ENCODE results near the gene BCO2. TPM values are rescaled to one million over a fixed set of nuclear protein-coding genes. Genes with fewer than 3 reads are reported as not detected.

The BCO2 gene, protein sequence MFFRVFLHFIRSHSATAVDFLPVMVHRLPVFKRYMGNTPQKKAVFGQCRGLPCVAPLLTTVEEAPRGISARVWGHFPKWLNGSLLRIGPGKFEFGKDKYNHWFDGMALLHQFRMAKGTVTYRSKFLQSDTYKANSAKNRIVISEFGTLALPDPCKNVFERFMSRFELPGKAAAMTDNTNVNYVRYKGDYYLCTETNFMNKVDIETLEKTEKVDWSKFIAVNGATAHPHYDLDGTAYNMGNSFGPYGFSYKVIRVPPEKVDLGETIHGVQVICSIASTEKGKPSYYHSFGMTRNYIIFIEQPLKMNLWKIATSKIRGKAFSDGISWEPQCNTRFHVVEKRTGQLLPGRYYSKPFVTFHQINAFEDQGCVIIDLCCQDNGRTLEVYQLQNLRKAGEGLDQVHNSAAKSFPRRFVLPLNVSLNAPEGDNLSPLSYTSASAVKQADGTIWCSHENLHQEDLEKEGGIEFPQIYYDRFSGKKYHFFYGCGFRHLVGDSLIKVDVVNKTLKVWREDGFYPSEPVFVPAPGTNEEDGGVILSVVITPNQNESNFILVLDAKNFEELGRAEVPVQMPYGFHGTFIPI
- 169 TPM for total RNA-seq
- long read RNA-seq, transcript BCO2-203 (12 exons, 2,598 nt): minor isoform, 21 of 158 reads
- long read RNA-seq, transcript BCO2-201 (12 exons, 2,930 nt): major isoform, 65 of 158 reads
- long read RNA-seq, partial matches to known transcripts: 16 of 158 reads
- long read RNA-seq, other reads (novel, unspliced or antisense): 47 of 158 reads

DNA sequence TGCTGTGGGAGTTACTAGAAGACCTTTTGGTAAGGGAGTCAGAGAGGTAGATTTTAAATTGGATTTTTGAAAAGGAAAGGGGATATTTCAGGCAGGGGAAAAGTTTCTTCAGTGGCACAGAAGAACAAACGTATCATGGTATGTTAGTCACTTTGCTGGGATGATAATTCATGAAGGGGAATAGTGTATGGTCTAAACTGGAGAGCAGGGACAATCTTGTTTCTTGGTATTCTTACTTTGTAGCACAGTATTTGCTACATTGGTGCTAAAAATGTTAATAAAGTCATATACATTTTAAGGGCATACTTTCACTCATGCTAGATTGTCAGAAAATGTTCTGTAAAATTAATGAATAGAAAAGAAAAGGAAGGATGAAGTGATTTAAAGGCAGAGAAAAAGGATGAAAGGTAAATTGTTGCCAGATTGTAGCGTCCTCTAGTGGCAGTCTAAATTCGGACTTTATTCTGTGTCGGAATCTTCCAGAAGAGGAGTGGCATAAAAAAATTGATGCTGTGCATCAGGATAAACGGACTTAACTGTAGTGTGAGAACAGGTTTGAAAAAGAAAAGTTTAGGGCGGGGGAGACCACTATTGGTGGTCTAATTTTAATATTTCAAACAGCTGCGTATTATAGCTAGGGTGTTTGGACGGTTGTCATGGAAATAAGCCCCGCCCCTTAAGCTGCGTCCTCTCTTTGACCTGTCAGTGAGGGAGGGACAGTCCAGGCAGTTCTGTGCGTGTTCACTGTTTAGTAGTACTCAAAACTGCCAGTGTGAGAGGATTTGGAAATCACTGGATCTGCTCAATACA is at the start of gene BCO2:
Gene BCO2 (plus strand): TSS at position 724 of the 810 bp plus-strand sequence. CDS start 90 bp downstream, outside the sequence.
- Histone ChIP-seq H3K9me3 (replicated peaks) (no peaks in the 10 kb centered on the region), H3K27ac (replicated peaks) (peak within 1 kb of the TSS; percentile 86), H3K36me3 (peaks cover 6% of the 10 kb centered on the region), H3K4me3 (peak within 1 kb of the TSS; percentile 65), H3K4me1 (peaks cover 32% of the 10 kb centered on the region), H3K27me3 (ENCODE audit: low read depth) (no peaks in the 10 kb centered on the region)
- DNase-seq: peak; percentile 84
- intact Hi-C loops (cut with micrococcal nuclease): loop anchor here (10.0 kb wide), 1 partner anchor 60 kb away; no protein-coding TSS in a partner anchor
- TF ChIP-seq, protein P1, sequence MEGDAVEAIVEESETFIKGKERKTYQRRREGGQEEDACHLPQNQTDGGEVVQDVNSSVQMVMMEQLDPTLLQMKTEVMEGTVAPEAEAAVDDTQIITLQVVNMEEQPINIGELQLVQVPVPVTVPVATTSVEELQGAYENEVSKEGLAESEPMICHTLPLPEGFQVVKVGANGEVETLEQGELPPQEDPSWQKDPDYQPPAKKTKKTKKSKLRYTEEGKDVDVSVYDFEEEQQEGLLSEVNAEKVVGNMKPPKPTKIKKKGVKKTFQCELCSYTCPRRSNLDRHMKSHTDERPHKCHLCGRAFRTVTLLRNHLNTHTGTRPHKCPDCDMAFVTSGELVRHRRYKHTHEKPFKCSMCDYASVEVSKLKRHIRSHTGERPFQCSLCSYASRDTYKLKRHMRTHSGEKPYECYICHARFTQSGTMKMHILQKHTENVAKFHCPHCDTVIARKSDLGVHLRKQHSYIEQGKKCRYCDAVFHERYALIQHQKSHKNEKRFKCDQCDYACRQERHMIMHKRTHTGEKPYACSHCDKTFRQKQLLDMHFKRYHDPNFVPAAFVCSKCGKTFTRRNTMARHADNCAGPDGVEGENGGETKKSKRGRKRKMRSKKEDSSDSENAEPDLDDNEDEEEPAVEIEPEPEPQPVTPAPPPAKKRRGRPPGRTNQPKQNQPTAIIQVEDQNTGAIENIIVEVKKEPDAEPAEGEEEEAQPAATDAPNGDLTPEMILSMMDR (IDR thresholded peaks at IDR 0.05; ENCODE audit: borderline replicate concordance): peak; percentile 79

DNA sequence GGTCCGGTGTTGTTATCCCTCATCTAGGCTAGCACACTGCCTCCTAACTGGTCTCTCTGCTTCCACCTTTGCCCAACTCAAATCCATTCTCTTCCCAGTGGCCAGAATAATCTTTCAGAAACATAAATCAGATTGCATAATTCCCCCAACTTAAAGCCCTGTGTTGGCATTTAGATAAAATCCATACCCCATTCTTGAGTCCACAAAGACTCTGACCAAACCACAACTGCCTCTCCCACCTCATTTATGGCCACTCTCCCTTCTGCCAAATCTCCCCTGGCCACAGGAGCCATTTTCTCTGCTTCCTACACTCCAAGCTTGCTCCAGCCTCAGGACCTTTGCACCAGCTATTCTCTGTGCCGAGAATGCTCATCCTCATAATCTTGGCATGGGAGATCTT is 48.3 kb upstream of the BCO2 start:
- Histone ChIP-seq H3K4me1 (no peaks in the 10 kb centered on the region), H3K27ac (replicated peaks) (no peak overlapping the region), H3K9me3 (replicated peaks) (no peaks in the 10 kb centered on the region), H3K36me3 (no peaks in the 10 kb centered on the region), H3K27me3 (ENCODE audit: low read depth) (no peaks in the 10 kb centered on the region), H3K4me3 (no peak overlapping the region)
- TF ChIP-seq, protein P1 (IDR thresholded peaks at IDR 0.05; ENCODE audit: borderline replicate concordance): no peak
- intact Hi-C loops (cut with micrococcal nuclease): no loop called here
- no peak for DNase-seq

DNA sequence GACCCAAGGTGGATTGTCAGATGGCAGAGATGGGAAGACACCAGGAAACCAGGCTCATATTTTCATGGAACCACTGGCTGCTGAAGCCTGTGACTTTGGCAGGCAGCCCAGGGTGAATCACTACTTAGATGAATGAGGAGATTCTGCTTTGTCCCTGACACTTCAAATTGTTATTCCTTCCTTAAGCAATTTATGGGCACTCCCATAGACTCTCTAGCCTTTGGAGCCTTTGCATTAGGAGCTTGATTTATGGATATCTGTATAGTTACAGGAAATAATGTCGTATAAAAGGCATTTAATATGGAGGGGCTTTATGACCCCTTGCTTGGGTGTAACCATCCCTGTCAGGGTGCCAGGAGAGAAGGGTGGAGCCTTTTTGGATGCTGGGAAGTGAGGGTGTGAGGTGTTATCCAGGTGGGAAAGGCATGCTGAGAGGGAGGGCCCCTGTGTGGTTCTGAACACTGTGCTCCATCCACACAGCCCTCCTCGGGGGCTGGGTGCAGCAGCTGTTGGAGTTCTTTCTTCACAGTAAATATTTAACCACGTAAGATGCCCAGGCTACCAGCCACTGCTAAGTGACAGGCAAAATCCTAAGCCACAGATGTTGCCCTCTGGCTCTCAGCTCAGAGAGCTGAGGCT is 46.7 kb upstream of the BCO2 start:
- H3K4me3 ChIP-seq: no peak overlapping the region
- DNase-seq: peak; percentile 18
- H3K27me3 ChIP-seq (ENCODE audit: low read depth): no peaks in the 10 kb centered on the region
- H3K4me1 ChIP-seq: no peaks in the 10 kb centered on the region
- TF ChIP-seq, protein P1 (IDR thresholded peaks at IDR 0.05; ENCODE audit: borderline replicate concordance): no peak
- no peaks in the 10 kb centered on the region for H3K9me3 ChIP-seq (replicated peaks)
- no peak overlapping the region for H3K27ac ChIP-seq (replicated peaks)
- no peaks in the 10 kb centered on the region for H3K36me3 ChIP-seq
- intact Hi-C loops (cut with micrococcal nuclease): no loop called here

DNA sequence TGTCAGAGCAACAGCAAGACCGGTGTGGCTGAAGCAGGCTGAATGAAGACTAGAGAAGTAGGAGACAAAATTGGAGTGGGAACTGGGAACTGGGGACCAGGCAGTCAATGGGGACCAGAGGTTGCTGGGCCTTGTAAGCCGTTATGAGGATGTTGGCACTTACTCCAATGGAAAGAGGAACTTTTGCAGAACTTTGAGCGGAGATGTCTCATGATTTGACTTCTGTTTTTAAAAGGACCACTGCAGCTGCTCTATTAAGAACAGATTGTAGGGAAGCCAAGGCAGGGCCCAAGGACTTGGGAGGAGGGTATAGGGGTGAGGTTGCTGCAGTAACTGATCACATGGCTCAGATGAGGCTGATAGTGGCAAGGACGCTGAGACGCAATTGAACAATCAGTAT is 45.7 kb upstream of the BCO2 start:
- Histone ChIP-seq H3K36me3 (no peaks in the 10 kb centered on the region), H3K27ac (replicated peaks) (no peak overlapping the region), H3K4me1 (no peaks in the 10 kb centered on the region), H3K4me3 (no peak overlapping the region), H3K9me3 (replicated peaks) (no peaks in the 10 kb centered on the region), H3K27me3 (ENCODE audit: low read depth) (no peaks in the 10 kb centered on the region)
- DNase-seq: no peak
- TF ChIP-seq, protein P1 (IDR thresholded peaks at IDR 0.05; ENCODE audit: borderline replicate concordance): no peak
- intact Hi-C loops (cut with micrococcal nuclease): no loop called here

DNA sequence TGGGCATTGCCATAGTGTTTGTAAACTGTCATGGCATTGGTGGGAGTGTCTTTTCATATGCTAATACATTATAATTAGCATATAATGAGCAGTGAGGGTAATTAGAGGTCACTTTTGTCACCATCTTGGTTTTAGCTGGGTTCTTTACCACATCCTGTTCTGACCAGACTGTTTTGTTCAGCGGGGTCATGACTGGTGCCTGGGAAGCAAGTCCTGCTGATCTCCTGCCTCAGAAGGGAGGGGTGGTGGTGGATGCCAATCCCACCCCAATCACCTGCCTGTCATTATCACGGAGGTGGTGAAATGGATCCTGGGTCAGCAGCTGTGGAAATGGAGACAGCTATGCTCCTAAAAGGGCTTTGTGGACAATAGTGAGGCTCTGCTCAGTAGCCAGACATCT is 42.6 kb upstream of the BCO2 start:
- no peaks in the 10 kb centered on the region for H3K36me3 ChIP-seq
- H3K27me3 ChIP-seq (ENCODE audit: low read depth): no peaks in the 10 kb centered on the region
- TF ChIP-seq, protein P1 (IDR thresholded peaks at IDR 0.05; ENCODE audit: borderline replicate concordance): no peak
- H3K4me1 ChIP-seq: no peaks in the 10 kb centered on the region
- no peak overlapping the region for H3K4me3 ChIP-seq
- H3K9me3 ChIP-seq (replicated peaks): no peaks in the 10 kb centered on the region
- no peak overlapping the region for H3K27ac ChIP-seq (replicated peaks)
- no peak for DNase-seq
- intact Hi-C loops (cut with micrococcal nuclease): no loop called here

All from left ventricle myocardium inferior (tissue), 1 donor.